ENCODE measurements around the gene OTOG. TPM values are rescaled to one million over a fixed set of nuclear protein-coding genes. Genes with fewer than 3 reads are reported as not detected.

The OTOG gene
- total RNA-seq, 6 experiments from 2014 or later: not detected

GRCh38 chr11:17634776-17635550 is 87.9 kb downstream of the OTOG start:
- no peaks in the 10 kb centered on the region for H3K9me3 ChIP-seq
- H3K36me3 ChIP-seq: no peaks in the 10 kb centered on the region
- H3K27me3 ChIP-seq: no peaks in the 10 kb centered on the region
- H3K4me1 ChIP-seq: no peaks in the 10 kb centered on the region
- 46% methylated on average over 3 of the region's 25 CpGs for WGBS (ENCODE audit: insufficient coverage, low coverage, low lambda C conversion rate, missing lambda C conversion rate)
- TF ChIP-seq CTCF (IDR thresholded peaks at IDR 0.05) (no peak), POLR2A (IDR thresholded peaks at IDR 0.05) (no peak)
- intact Hi-C loops (cut with DNase I): no loop called here
- DNase-seq (no peak), ATAC-seq (no peak)
- no peak overlapping the region for H3K4me3 ChIP-seq
- H3K27ac ChIP-seq: no peak overlapping the region

GRCh38 chr11:17635551-17635938 is 88.5 kb downstream of the OTOG start:
- DNase-seq: no peak
- Histone ChIP-seq H3K36me3 (no peaks in the 10 kb centered on the region), H3K4me3 (no peak overlapping the region), H3K4me1 (no peaks in the 10 kb centered on the region), H3K27me3 (no peaks in the 10 kb centered on the region), H3K9me3 (no peaks in the 10 kb centered on the region), H3K27ac (no peak overlapping the region)
- TF ChIP-seq CTCF (IDR thresholded peaks at IDR 0.05) (no peak), POLR2A (IDR thresholded peaks at IDR 0.05) (no peak)
- WGBS (ENCODE audit: insufficient coverage, low coverage, low lambda C conversion rate, missing lambda C conversion rate): no CpG with 5 or more reads among the region's 9 CpGs
- intact Hi-C loops (cut with DNase I): no loop called here
- ATAC-seq: no peak

GRCh38 chr11:17636721-17637120 is 89.7 kb downstream of the OTOG start:
- intact Hi-C loops (cut with DNase I): no loop called here
- no peaks in the 10 kb centered on the region for H3K27me3 ChIP-seq
- no peaks in the 10 kb centered on the region for H3K4me1 ChIP-seq
- no peaks in the 10 kb centered on the region for H3K9me3 ChIP-seq
- DNase-seq (no peak), ATAC-seq (no peak)
- H3K4me3 ChIP-seq: no peak overlapping the region
- H3K36me3 ChIP-seq: no peaks in the 10 kb centered on the region
- no peak overlapping the region for H3K27ac ChIP-seq
- 63% methylated on average over 5 of the region's 5 CpGs for WGBS (ENCODE audit: insufficient coverage, low coverage, low lambda C conversion rate, missing lambda C conversion rate)
- TF ChIP-seq POLR2A (IDR thresholded peaks at IDR 0.05) (no peak), CTCF (IDR thresholded peaks at IDR 0.05) (no peak)

- Histone ChIP-seq H3K4me3 (no peak overlapping the region), H3K9me3 (no peaks in the 10 kb centered on the region), H3K36me3 (no peaks in the 10 kb centered on the region), H3K4me1 (no peaks in the 10 kb centered on the region), H3K27me3 (no peaks in the 10 kb centered on the region), H3K27ac (no peak overlapping the region)
- TF ChIP-seq CTCF (IDR thresholded peaks at IDR 0.05) (no peak), POLR2A (IDR thresholded peaks at IDR 0.05) (no peak)
- intact Hi-C loops (cut with DNase I): no loop called here
- 58% methylated on average over 3 of the region's 4 CpGs for whole genome bisulfite sequencing (ENCODE audit: insufficient coverage, low coverage, low lambda C conversion rate, missing lambda C conversion rate)
- ATAC-seq: no peak
- no peak for DNase-seq
These were observed 90.8 kb downstream of the OTOG start for GRCh38 chr11:17637901-17638300.
